H1 (cell line): ENCODE results near the gene CCDC138. TPM values are rescaled to one million over a fixed set of nuclear protein-coding genes. Genes with fewer than 3 reads are reported as not detected.

ENCODE experiments used
- CTCF ChIA-PET: fragments of 300-600 bp; sonication (Branson Sonifier 250); formaldehyde crosslinking; loops from one replicate; lab custom pipeline; 2021; ENCODE audit not compliant: partially characterized antibody; lab: Charles Lee
- POLR2A ChIA-PET: fragments of 300-600 bp; sonication (Branson Sonifier 250); formaldehyde crosslinking; loops from one replicate; lab custom pipeline; 2021; ENCODE audit warnings: inconsistent platforms; ENCODE audit not compliant: partially characterized antibody; lab: Charles Lee
- DNase-seq, 2 experiments: peaks; one replicate each; pipeline versions ENCODE4 v3.0.0 to v3.0.0-alpha.2; 2010 to 2022; ENCODE audit warnings: low spot score in 2 of 2, low read depth in 1 of 2, mixed read lengths in 1 of 2
- FAIRE-seq: peaks from 2 replicates; lab custom pipeline; 2011; peaks lifted over from hg19 to GRCh38; lab: Jason Lieb, UNC
- H2AFZ ChIP-seq: 2 replicates; pipeline ENCODE4 v1.8.1; 2012; ENCODE audit warnings: low read length, inconsistent platforms
- H2AK5ac ChIP-seq: 2 replicates; pipeline ENCODE4 v1.6.1; 2013; ENCODE audit warnings: low read depth, low read length
- H2BK120ac ChIP-seq: replicated peaks from 2 replicates; pipeline ENCODE3; 2013; ENCODE audit warnings: low read depth, low read length, inconsistent platforms
- H2BK12ac ChIP-seq: 2 replicates; pipeline ENCODE4 v1.6.1; 2013; ENCODE audit warnings: low read depth, low read length
- H2BK15ac ChIP-seq: 2 replicates; pipeline ENCODE4 v1.6.1; 2013; ENCODE audit warnings: low read length
- H2BK20ac ChIP-seq: 2 replicates; pipeline ENCODE4 v1.6.1; 2013; ENCODE audit warnings: low read length
- H2BK5ac ChIP-seq: 2 replicates; pipeline ENCODE4 v1.6.1; 2013; ENCODE audit warnings: low read depth, low read length
- H3K14ac ChIP-seq: 2 replicates; pipeline ENCODE4 v1.6.1; 2013; ENCODE audit warnings: inconsistent platforms; ENCODE audit not compliant: insufficient read length
- H3K18ac ChIP-seq: 2 replicates; pipeline ENCODE4 v1.6.1; 2013; ENCODE audit warnings: low read length; ENCODE audit errors: extremely low read depth
- H3K23ac ChIP-seq: 2 replicates; pipeline ENCODE4 v1.6.1; 2013; ENCODE audit warnings: inconsistent platforms; ENCODE audit not compliant: insufficient read length
- H3K23me2 ChIP-seq: 2 replicates; pipeline ENCODE4 v1.6.1; 2013; ENCODE audit warnings: low read depth, low read length
- H3K27ac ChIP-seq: 2 replicates; pipeline ENCODE4 v1.6.1; 2011; ENCODE audit warnings: low read depth, low read length, inconsistent platforms
- H3K27me3 ChIP-seq, 4 experiments: replicated peaks in 1 of 4; 1 replicate in 1 of 4; 2 replicates in 3 of 4; pipeline versions ENCODE4 v1.6.1 to v1.8.1; 2011 to 2013; ENCODE audit warnings: low read length in 3 of 4, mild to moderate bottlenecking in 3 of 4, inconsistent platforms in 2 of 4, mixed read lengths in 2 of 4, moderate library complexity in 1 of 4; ENCODE audit not compliant: control insufficient read depth in 3 of 4, insufficient read depth in 3 of 4; ENCODE audit errors: extremely low read depth in 1 of 4
- H3K36me3 ChIP-seq, 4 experiments: 2 replicates each; pipeline versions ENCODE4 v1.6.1 to v1.8.1; 2011 to 2013; ENCODE audit warnings: mild to moderate bottlenecking in 4 of 4, low read length in 3 of 4, moderate library complexity in 2 of 4, control low read depth in 1 of 4, inconsistent platforms in 1 of 4; ENCODE audit not compliant: insufficient read depth in 4 of 4, control insufficient read depth in 2 of 4
- H3K4ac ChIP-seq: replicated peaks from 2 replicates; pipeline ENCODE3; 2013; ENCODE audit warnings: low read length, low read depth, mixed read lengths, inconsistent platforms; ENCODE audit not compliant: insufficient read length
- H3K4me1 ChIP-seq, 4 experiments: replicated peaks in 1 of 4; 1 replicate in 1 of 4; 2 replicates in 3 of 4; pipeline versions ENCODE4 v1.6.1 to v1.8.1; 2011 to 2013; ENCODE audit warnings: low read length in 3 of 4, inconsistent platforms in 2 of 4, mixed read lengths in 1 of 4; ENCODE audit not compliant: insufficient read depth in 4 of 4, control insufficient read depth in 3 of 4
- H3K4me2 ChIP-seq, 2 experiments: 2 replicates each; pipeline versions ENCODE4 v1.6.1 to v1.8.1; 2011 to 2013; ENCODE audit warnings: low read depth in 2 of 2, low read length in 2 of 2, control low read depth in 1 of 2, inconsistent platforms in 1 of 2, mild to moderate bottlenecking in 1 of 2; ENCODE audit not compliant: insufficient read depth in 1 of 2
- H3K4me3 ChIP-seq, 4 experiments: fragments of 200-600, 300-600 bp in 1 of 4; sonication (generic), shearing (Covaris generic), sonication (Bioruptor Twin) in 1 of 4; 2 replicates each; pipeline versions ENCODE4 v1.5.1 to v1.8.1; 2011 to 2016; ENCODE audit warnings: low read length in 4 of 4, low read depth in 3 of 4, control low read depth in 2 of 4, inconsistent platforms in 2 of 4, mild to moderate bottlenecking in 2 of 4, mixed read lengths in 1 of 4, moderate library complexity in 1 of 4; ENCODE audit not compliant: insufficient read depth in 2 of 4; ENCODE audit errors: extremely low read depth in 1 of 4
- H3K56ac ChIP-seq: replicated peaks from 2 replicates; pipeline ENCODE3; 2013; ENCODE audit warnings: low read depth, mild to moderate bottlenecking, mixed read lengths, low read length, inconsistent platforms; ENCODE audit not compliant: insufficient read length
- H3K79me1 ChIP-seq: 2 replicates; pipeline ENCODE4 v1.6.1; 2013; ENCODE audit warnings: low read depth, low read length, control low read depth
- H3K79me2 ChIP-seq, 2 experiments: 2 replicates each; pipeline versions ENCODE4 v1.6.1 to v1.8.1; 2012 to 2013; ENCODE audit warnings: low read length in 2 of 2, mild to moderate bottlenecking in 2 of 2, inconsistent platforms in 1 of 2; ENCODE audit not compliant: insufficient read depth in 2 of 2, control insufficient read depth in 1 of 2
- H3K9ac ChIP-seq, 4 experiments: replicated peaks in 1 of 4; 1 replicate in 1 of 4; 2 replicates in 3 of 4; pipeline versions ENCODE4 v1.6.1 to v1.8.1; 2011 to 2013; ENCODE audit warnings: low read depth in 3 of 4, low read length in 3 of 4, control low read depth in 2 of 4, mild to moderate bottlenecking in 2 of 4, moderate library complexity in 2 of 4, inconsistent platforms in 1 of 4; ENCODE audit errors: extremely low read depth in 1 of 4
- H3K9me3 ChIP-seq, 2 experiments: 2 replicates each; pipeline versions ENCODE4 v1.6.1 to v1.8.1; 2012 to 2013; ENCODE audit warnings: mild to moderate bottlenecking in 2 of 2, moderate library complexity in 2 of 2, control low read depth in 1 of 2, inconsistent platforms in 1 of 2, low read depth in 1 of 2, low read length in 1 of 2, mixed read lengths in 1 of 2; ENCODE audit not compliant: insufficient read depth in 2 of 2
- H4K20me1 ChIP-seq, 2 experiments: replicated peaks in 1 of 2; 2 replicates each; pipeline versions ENCODE3 to v1.8.1; 2011 to 2013; ENCODE audit warnings: inconsistent platforms in 2 of 2, low read length in 2 of 2, mild to moderate bottlenecking in 1 of 2; ENCODE audit not compliant: insufficient read depth in 2 of 2, control insufficient read depth in 1 of 2
- H4K5ac ChIP-seq: 2 replicates; pipeline ENCODE4 v1.6.1; 2013; ENCODE audit warnings: low read length, low read depth, mixed read lengths, inconsistent platforms; ENCODE audit not compliant: insufficient read length
- H4K8ac ChIP-seq: 2 replicates; pipeline ENCODE4 v1.8.0; 2013; ENCODE audit warnings: mild to moderate bottlenecking, moderate library complexity, low read length, inconsistent platforms; ENCODE audit not compliant: insufficient read depth; ENCODE audit errors: extremely low read depth
- H4K91ac ChIP-seq: replicated peaks from 2 replicates; pipeline ENCODE3; 2013; ENCODE audit warnings: low read length, mixed read lengths, inconsistent platforms; ENCODE audit not compliant: insufficient read length
- ASH2L ChIP-seq: fragments of 200-600, 300-600 bp; sonication (generic); IDR thresholded peaks from one replicate; pipeline ENCODE4 v1.7.1; 2017; ENCODE audit warnings: low read length
- CHD1 ChIP-seq: IDR thresholded peaks from 2 replicates; pipeline ENCODE4 v1.6.1; 2012; ENCODE audit warnings: low read depth, low read length, improper control_type of control experiment
- GTF2F1 ChIP-seq: IDR thresholded peaks from 2 replicates; pipeline ENCODE4 v1.6.1; 2012; ENCODE audit warnings: low read depth, low read length, improper control_type of control experiment, borderline replicate concordance
- KDM1A ChIP-seq: fragments of 200-600, 300-600 bp; sonication (generic); IDR thresholded peaks from 2 replicates; pipeline ENCODE4 v1.7.1; 2016; ENCODE audit warnings: mild to moderate bottlenecking, low read length, borderline replicate concordance
- PHF8 ChIP-seq: fragments of 200-600 bp; sonication (generic); conservative IDR thresholded peaks from 2 replicates; pipeline ENCODE4 v1.7.1; 2012; ENCODE audit warnings: low read depth, mild to moderate bottlenecking, inconsistent platforms, low read length, moderate library complexity
- POLR2A ChIP-seq, 2 experiments: IDR thresholded peaks; 1 replicate in 1 of 2; 2 replicates in 1 of 2; pipeline ENCODE4 v1.6.1; 2011; ENCODE audit warnings: low read depth in 2 of 2, low read length in 2 of 2, mild to moderate bottlenecking in 2 of 2; ENCODE audit errors: control extremely low read depth in 1 of 2
- POU5F1 ChIP-seq: IDR thresholded peaks from 2 replicates; pipeline ENCODE4 v1.6.1; 2011; ENCODE audit warnings: low read depth, mild to moderate bottlenecking, low read length, moderate library complexity
- SP2 ChIP-seq: IDR thresholded peaks from 2 replicates; pipeline ENCODE4 v1.6.1; 2012; ENCODE audit warnings: mild to moderate bottlenecking, low read length, inconsistent platforms
- TAF1 ChIP-seq: IDR thresholded peaks from 2 replicates; pipeline ENCODE4 v1.6.1; 2011; ENCODE audit warnings: mild to moderate bottlenecking, low read depth, low read length
- WGBS, 2 experiments: shearing (Covaris generic) in 1 of 2; methylation state at CpG; one replicate each; pipeline versions ENCODE4 v1.1.6 to v1.1.7; 2013 to 2015; ENCODE audit warnings: low lambda C conversion rate in 2 of 2, mixed read lengths in 2 of 2, inconsistent platforms in 1 of 2, low coverage in 1 of 2, missing lambda C conversion rate in 1 of 2; ENCODE audit not compliant: insufficient replicate concordance in 2 of 2, insufficient coverage in 1 of 2, insufficient read length in 1 of 2; ENCODE audit errors: extremely low coverage in 1 of 2, missing lambda C conversion rate in 1 of 2; 5-methylcytosine and 5-hydroxymethylcytosine counted together
- long read RNA-seq, 2 experiments: library from RNA in 1 of 2; library from capped mRNA in 1 of 2; stranded (forward); transcript quantifications; one replicate each; pipeline ENCODE4 v2.0.0, GENCODE V29; 2021; ENCODE audit warnings: inconsistent platforms in 1 of 2
- polyA minus RNA-seq, 3 experiments: library from RNA; depleted of rRNA, polyadenylated mRNA; stranded (reverse); fragments of >200 nt; gene quantifications; 1 replicate in 2 of 3; 2 replicates in 1 of 3; pipeline ENCODE4 v1.2.3, GENCODE V29; 2011
- polyA plus RNA-seq, 7 experiments: library from polyadenylated mRNA; depleted of rRNA in 3 of 7; stranded (reverse) in 5 of 7; unstranded in 2 of 7; fragments of >200 nt in 5 of 7; fragments of 200-250 nt in 2 of 7; gene quantifications; 1 replicate in 5 of 7; 2 replicates in 1 of 7; 4 replicates in 1 of 7; pipeline versions ENCODE4 v1.2.1 to v1.2.3, GENCODE V29; 2011 to 2013; ENCODE audit warnings: missing spikeins in 2 of 7, mixed read lengths in 2 of 7
- total RNA-seq: library from RNA; stranded (reverse); fragmentation: NEBNext Ultra II Directional; extraction: Animal tissue kit (Norgen Biotek cat#: 25700); gene quantifications from 2 replicates; pipeline ENCODE4 v1.2.1, GENCODE V29; 2021

CCDC138 gene
- total RNA-seq, result 29.8 and 31.6 TPM in 2 replicates
- 5.4 and 8.3 TPM in 2 replicates for polyA plus RNA-seq (2011; rRNA removed)
- 9.4 TPM for polyA plus RNA-seq (2011; cell fraction: cytosol; rRNA removed)
- 14.5 TPM for polyA plus RNA-seq (2011; cell fraction: nucleus; rRNA removed)
- polyA plus RNA-seq (2012, experiment 1 of 2), result 11.2 to 22.2 TPM (median 12.9 TPM) in 4 replicates
- polyA plus RNA-seq (2012, experiment 2 of 2), result 3.8 TPM
- polyA plus RNA-seq (2013, experiment 1 of 2), result 23.2 TPM
- 22.0 TPM for polyA plus RNA-seq (2013, experiment 2 of 2)
- polyA minus RNA-seq (2011; rRNA and poly(A)+ RNA removed), result 20.3 and 22.3 TPM in 2 replicates
- 19.4 TPM for polyA minus RNA-seq (2011; cell fraction: cytosol; rRNA and poly(A)+ RNA removed)
- polyA minus RNA-seq (2011; cell fraction: nucleus; rRNA and poly(A)+ RNA removed), result 55.8 TPM
- long read RNA-seq, experiment 1, transcript CCDC138-208 (1 exons, 3,285 nt), result major isoform, 5 of 18 reads
- long read RNA-seq, experiment 1, partial matches to known transcripts, result 10 of 18 reads
- long read RNA-seq, experiment 1, other reads (novel, unspliced or antisense), result 3 of 18 reads
- long read RNA-seq, experiment 2, transcript CCDC138-201 (15 exons, 2,383 nt), result major isoform, 6 of 45 reads
- long read RNA-seq, experiment 2, partial matches to known transcripts, result 16 of 45 reads
- long read RNA-seq, experiment 2, other reads (novel, unspliced or antisense), result 22 of 45 reads

- 2% methylated on average over 48 of the region's 78 CpGs; no CpG with 5 or more reads in 1 of the 2 experiments for WGBS, 2 experiments
- no peak for TF ChIP-seq CHD1
- TF ChIP-seq GTF2F1, result peak; percentile 67; the same call in 1 of the 2 replicates
- TF ChIP-seq ASH2L, result peak; percentile 90
- TF ChIP-seq SP2, result no peak
- TF ChIP-seq POU5F1, result no peak
- TF ChIP-seq PHF8, result peak; percentile 95
- peak; percentile 83 for TF ChIP-seq TAF1
- TF ChIP-seq KDM1A, result no peak
- peak; percentile 97 for TF ChIP-seq POLR2A (IDR thresholded peaks at IDR 0.05; ENCODE audit: control extremely low read depth in 1 of 2, low read depth in 2 of 2, low read length in 2 of 2)
Measured at GRCh38 chr2:108786354-108787215, at the start of gene CCDC138. TSS of gene CCDC138 (plus strand) at chr2:108786771. CDS start at chr2:108786823, 52 bp downstream.

More at GRCh38 chr2:108786354-108787215, at the start of gene CCDC138:
- peak within 1 kb of the TSS; percentile 63 to 82 (median 74) for H3K4me3 ChIP-seq
- peak within 1 kb of the TSS; percentile 8 for H3K4ac ChIP-seq
- peak within 1 kb of the TSS; percentile 67 to 92 for H3K4me2 ChIP-seq
- no peak within 1 kb of the TSS for H4K91ac ChIP-seq
- no peak within 1 kb of the TSS for H2AK5ac ChIP-seq
- no peaks in the 10 kb centered on the region; a peak in 1 of 7 replicates for H3K4me1 ChIP-seq
- H4K8ac ChIP-seq, result peak within 1 kb of the TSS; percentile 94; the same call in 1 of the 2 replicates
- no peaks in the 10 kb centered on the region for H3K9me3 ChIP-seq
- H2AFZ ChIP-seq, result no peak within 1 kb of the TSS; the same call in 1 of the 2 replicates
- H2BK15ac ChIP-seq, result no peak within 1 kb of the TSS; the same call in 1 of the 2 replicates
- peak within 1 kb of the TSS; percentile 82 for H3K56ac ChIP-seq
- no peaks in the 10 kb centered on the region for H3K79me1 ChIP-seq
- H3K27me3 ChIP-seq, result no peaks in the 10 kb centered on the region
- H3K23me2 ChIP-seq, result peaks cover 5% of the 10 kb centered on the region; the same call in 1 of the 2 replicates
- peaks cover 0 to 18% of the 10 kb centered on the region in 2 experiments; a peak in 3 of 4 replicates for H3K79me2 ChIP-seq
- H3K23ac ChIP-seq, result no peak within 1 kb of the TSS
- peaks cover 10 to 50% (median 23%) of the 10 kb centered on the region in 4 experiments for H3K36me3 ChIP-seq
- H4K20me1 ChIP-seq, result peaks cover 1 to 6% of the 10 kb centered on the region in 2 experiments
- DNase-seq (peak; percentile 78 to 95), FAIRE-seq (no peak)
- no peak within 1 kb of the TSS for H3K18ac ChIP-seq
- H3K27ac ChIP-seq, result peak within 1 kb of the TSS; percentile 92
- no peak within 1 kb of the TSS for H2BK20ac ChIP-seq
- H2BK12ac ChIP-seq, result no peak within 1 kb of the TSS
- ChIA-PET CTCF (interaction anchor here (0.7 to 1.1 kb wide), 2 partner anchors 12 to 352 kb away, joined by 4 read pairs; no protein-coding TSS in a partner anchor), POLR2A (interaction anchor here (0.6 to 1.2 kb wide), 3 partner anchors 27 to 160 kb away, joined by 3 read pairs; no protein-coding TSS in a partner anchor)
- no peak within 1 kb of the TSS for H3K14ac ChIP-seq
- H4K5ac ChIP-seq, result peak within 1 kb of the TSS; percentile 18
- H2BK120ac ChIP-seq, result no peak within 1 kb of the TSS
- peak within 1 kb of the TSS; percentile 85 to 91 (median 90) for H3K9ac ChIP-seq
- 0 out of 2 replicates have a peak within 1 kb of the TSS, but pooled peaks have one; percentile 53 for H2BK5ac ChIP-seq
